NCI-H446 treated with DMSO at 0.1 percent for 48 hours (cell line): ENCODE results near the gene ZBTB11.
"Not testable (repeated sequence)": the region's sequence is repeated elsewhere in the genome, so short reads cannot be mapped to it uniquely, and the experiment has no call there.

ENCODE experiments used
- DNase-seq: peaks from one replicate; lab custom pipeline; 2025; lab: John Stamatoyannopoulos, UW

ZBTB11 gene, protein sequence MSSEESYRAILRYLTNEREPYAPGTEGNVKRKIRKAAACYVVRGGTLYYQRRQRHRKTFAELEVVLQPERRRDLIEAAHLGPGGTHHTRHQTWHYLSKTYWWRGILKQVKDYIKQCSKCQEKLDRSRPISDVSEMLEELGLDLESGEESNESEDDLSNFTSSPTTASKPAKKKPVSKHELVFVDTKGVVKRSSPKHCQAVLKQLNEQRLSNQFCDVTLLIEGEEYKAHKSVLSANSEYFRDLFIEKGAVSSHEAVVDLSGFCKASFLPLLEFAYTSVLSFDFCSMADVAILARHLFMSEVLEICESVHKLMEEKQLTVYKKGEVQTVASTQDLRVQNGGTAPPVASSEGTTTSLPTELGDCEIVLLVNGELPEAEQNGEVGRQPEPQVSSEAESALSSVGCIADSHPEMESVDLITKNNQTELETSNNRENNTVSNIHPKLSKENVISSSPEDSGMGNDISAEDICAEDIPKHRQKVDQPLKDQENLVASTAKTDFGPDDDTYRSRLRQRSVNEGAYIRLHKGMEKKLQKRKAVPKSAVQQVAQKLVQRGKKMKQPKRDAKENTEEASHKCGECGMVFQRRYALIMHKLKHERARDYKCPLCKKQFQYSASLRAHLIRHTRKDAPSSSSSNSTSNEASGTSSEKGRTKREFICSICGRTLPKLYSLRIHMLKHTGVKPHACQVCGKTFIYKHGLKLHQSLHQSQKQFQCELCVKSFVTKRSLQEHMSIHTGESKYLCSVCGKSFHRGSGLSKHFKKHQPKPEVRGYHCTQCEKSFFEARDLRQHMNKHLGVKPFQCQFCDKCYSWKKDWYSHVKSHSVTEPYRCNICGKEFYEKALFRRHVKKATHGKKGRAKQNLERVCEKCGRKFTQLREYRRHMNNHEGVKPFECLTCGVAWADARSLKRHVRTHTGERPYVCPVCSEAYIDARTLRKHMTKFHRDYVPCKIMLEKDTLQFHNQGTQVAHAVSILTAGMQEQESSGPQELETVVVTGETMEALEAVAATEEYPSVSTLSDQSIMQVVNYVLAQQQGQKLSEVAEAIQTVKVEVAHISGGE

DNA sequence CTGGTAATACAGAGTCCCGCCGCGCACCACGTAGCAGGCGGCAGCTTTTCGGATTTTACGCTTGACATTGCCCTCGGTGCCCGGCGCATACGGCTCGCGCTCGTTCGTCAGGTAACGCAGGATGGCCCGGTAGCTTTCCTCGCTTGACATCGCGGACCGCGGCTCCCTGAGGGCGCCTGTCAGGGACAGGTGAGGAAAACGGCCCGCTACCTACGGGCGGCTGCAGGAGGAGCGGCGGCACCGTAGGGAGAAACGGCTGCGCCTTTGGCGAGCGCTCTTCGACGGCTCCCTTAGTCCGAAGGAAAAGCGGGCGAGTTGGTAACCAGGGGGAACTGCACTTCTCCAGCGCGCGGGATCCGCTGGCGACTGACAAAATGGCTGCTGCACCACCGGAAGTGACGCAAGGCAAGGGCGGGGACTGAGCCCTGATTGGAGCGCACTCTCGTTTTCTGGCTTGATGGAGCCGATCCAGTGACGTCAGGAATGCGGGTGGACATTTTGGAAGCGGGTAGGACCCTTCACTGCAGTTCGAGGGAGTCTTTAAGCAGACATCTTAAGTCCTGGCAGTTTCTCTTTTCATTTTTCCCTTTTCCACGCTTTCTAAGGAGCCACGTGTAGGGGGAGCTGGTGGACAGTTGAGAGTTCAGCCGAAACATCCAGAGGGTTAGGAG is at the start of gene ZBTB11:
Gene ZBTB11 (minus strand): TSS at position 368 of the 671 bp plus-strand sequence. CDS start 218 bp downstream, at position 150.
- no peak for DNase-seq

- DNase-seq: no peak
Observed at GRCh38 chr3:101725890-101726275, 49.0 kb upstream of the ZBTB11 start.

- DNase-seq: peak; percentile 1
Observed at GRCh38 chr3:101725194-101725889, 48.4 kb upstream of the ZBTB11 start.

DNA sequence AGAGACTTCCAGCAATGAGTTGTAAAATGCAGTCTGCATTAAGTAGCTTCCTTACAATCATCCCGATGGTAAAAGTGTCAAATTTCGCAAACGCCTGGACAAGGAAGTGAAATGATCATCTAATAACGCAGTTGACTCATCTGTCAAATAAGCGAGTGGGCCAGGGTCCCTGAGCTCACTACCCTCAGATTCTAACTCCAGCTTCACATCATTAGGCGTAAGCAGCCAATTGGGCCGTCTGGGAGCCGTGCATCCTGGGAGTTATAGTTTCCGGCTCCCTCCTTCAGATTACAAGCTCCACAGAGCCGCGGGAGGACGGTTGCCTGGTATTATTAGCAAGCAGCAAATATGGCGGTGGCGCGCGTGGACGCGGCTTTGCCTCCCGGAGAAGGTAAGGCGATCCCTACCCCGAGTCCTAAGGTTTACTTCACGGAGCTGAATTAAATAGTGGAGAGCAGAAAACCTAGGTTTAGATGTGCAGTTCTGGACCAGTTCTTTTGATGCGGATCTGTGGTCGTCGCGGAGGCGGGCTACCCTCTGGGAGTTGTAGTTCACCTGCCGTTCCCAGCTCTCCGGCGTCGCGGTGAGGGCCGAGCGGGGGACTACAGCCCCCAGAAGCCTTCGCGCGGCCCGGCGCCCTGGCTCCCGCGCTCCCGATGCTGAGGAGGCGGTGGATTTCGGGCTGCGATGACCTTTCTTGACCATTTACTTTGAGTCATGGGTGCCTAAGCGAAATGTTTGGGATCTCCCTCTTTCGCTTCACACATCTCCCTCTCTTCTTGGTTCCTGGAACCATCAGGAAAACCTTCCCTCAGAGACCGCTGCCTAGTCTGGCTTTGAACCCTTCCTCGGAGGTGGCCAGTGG is 47.6 kb upstream of the ZBTB11 start, which contains the start of gene CEP97:
Gene CEP97 (plus strand): TSS at position 286 of the 865 bp plus-strand sequence. CDS start 63 bp downstream, at position 349.
- DNase-seq: peak; percentile 90

GRCh38 chr3:101722394-101723173 is 45.7 kb upstream of the ZBTB11 start:
- DNase-seq: no peak

DNA sequence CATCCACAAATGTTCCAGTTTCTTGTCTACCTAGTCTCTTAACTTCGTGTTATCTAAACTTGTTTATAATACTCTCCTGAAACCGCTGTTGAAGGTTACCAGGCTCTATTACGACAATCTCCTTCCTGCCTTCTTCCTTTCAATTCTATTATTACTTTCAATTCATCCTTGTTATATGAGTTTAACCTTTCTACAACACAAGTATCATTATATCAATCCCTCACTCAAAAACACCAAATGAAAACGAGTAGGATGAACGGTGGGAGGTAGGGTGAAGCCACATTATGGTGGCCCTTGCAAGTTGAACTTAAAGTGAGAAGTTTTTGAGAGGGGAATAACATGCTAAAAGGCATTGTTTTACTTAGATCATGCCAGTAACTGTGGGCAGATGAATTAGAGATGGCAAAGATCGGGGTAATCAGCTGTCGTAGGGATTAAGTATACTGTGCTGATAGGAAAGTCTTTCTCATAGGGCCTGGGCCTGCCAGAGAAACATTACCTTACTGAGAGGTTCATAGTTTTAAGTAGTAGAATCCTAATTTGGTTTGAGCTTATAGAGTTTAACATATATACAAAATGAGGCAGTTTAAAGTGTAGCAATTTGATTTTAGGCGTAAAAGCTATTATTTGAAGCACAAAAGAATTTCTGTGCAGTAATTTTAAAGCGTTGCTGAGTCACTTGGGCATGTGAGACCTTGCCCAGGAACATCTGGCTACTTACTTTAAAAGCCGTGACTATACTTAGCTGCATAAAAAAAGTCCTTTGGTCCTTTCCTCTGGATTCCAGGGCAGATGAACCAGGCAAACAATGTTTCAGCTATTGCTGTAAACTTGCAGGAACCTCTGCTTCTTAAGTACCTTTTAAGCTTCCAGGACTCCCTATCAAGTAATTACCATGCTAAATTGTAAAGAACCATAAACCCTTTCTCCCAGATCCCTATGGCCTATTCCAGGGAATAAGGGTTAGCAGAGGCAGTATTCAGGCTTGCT is 44.2 kb upstream of the ZBTB11 start:
- DNase-seq: no peak

GRCh38 chr3:101719604-101720185 is 42.8 kb upstream of the ZBTB11 start:
- DNase-seq: no peak

DNA sequence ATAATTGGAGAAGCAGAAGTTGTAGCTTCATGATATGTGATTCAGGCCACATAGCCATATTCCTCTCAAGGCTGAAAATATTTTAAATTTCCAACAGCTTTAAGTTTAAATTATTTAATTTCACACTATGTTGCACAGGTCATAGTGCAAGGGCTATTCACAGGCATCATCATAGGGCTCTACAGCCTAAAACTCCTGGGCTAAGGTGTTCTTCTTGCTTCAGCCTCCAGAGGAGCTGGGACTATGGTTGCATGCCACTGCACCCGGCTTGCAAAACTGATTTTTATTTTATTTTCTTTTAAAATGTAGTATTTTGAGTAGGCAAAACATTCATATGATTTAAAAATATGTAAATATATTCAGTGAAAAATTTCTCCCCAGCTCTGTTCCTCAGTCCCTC is 41.5 kb upstream of the ZBTB11 start:
- no peak for DNase-seq

DNA sequence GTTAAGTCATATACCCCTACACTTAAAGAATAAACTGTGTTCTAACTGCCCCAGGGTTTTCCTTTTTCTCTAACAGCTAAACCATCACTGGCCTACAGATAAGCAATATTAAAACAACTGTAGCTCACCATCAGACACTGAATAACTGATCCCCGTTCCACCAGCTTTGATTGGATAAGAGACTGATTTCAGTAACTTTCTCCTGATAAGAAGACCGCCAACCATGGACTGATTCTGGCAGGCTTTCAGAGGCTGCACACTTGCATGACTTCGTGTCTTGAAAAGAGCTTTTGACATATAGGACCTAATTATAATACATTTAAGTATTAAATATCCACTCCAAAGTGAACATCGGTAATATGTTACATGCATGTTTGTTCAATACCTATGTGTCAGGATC is 32.2 kb upstream of the ZBTB11 start:
- no peak for DNase-seq

DNA sequence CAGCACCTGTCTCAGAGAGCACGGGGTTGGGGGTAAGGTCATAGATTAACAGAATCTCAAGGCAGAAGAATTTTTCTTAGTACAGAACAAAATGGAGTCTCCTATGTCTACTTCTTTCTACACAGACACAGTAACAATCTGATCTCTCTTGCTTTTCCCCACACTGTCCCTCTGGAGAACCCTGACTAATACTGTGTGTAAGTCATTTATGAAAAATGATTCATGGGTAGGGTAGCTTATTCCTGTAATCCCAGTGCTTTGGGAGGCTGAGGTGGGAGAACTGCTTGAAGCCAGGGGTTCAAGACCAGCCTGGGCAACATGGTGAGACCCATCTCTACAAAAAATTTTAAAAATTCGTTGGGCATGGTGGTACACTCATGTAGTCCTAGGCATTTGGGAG is 27.7 kb upstream of the ZBTB11 start:
- DNase-seq: not testable (repeated sequence)

DNA sequence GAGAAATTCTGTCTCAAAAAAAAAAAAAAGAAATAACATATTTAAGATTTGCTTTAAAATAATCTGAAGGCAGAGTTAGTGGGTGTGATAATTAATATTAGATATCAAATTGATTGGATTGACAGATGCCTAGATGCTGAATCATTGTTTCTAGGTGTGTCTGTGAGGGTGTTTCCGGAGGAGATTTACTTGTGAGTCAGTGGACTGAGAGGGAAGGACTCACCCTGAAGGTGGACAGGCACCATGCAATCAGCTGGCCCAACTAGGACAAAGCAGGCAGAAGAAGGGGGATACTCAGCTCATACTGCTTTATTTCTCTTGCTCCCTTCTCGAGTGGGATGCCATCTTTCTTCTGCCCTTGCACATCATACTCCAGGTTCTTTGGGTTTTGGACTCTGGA is 26.2 kb upstream of the ZBTB11 start:
- DNase-seq: no peak

DNA sequence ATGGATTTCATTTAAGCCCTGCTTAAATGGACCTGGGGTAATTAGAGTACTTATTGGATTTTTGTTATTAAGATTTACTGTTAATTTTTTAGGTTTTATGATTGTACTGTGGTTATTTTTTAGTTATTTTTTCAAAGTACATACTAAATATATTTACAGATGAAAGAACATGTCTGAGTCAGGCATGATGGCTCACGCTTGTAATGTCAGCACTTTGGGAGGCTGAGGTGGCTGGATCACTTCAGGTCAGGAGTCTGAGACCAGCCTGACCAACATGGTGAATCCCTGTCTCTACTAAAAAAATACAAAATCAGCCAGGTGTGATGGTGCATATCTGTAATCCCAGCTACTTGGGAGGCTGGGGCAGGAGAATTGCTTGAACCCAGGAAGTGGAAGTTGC is 25.8 kb upstream of the ZBTB11 start:
- no peak for DNase-seq

DNA sequence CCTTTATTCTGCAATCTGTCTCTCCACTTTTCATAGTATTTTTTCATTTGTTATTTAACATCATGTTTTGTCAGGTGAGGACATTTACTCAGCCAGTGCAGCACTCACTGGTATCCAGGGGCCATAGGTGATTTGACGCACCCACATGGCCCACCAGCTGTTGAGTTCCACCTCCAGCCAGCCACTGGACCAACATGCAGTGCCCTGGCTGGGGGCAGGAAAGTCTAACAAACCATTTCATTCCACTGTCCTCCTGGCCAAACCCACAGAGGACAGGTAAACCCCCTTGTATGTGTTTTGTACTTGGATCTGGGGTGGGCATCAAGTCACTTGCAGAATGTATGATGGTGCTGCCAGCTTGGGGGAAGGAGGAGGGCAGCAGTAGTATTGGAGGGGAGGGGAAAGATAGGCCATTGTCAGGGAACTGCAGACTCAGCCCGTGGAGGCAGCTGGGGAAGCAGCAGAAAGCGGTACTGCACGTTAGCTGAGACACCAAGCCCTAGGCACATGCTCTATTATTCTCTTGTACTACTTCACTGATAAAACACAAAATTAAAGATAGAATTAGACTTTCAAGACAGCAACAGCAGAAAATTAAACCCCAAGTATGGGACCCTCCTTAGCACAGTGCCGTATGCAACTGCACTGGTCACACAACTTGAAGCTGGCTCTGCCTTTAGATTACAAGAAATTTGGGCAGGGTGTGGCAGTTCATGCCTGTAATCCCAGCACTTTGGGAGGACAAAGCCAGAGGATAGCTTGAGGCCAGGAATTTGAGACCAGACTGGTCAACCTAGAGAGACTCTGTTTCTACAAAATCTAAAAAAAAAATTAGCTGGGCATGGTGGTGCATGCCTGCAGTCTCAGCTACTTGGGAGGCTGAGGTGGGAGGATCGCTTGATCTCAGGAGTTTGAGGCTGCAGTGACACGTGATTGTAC is 25.0 kb upstream of the ZBTB11 start:
- DNase-seq: no peak

GRCh38 chr3:101695779-101696372 is 18.9 kb upstream of the ZBTB11 start:
- no peak for DNase-seq

DNA sequence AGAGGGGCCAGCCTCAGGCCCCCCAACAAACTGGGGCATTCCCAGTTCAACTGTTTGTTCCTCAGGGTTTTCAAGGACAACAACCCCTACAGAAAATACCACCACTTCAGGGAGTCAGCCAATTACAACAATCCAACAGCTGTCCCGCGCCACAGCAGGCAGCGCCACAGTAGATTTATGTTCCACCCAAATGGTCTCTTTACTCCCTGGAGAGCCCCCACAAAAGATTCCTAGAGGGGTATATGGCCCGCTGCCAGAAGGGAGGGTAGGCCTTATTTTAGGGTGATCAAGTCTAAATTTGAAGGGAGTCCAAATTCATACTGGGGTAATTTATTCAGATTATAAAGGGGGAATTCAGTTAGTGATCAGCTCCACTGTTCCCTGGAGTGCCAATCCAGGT is 17.9 kb upstream of the ZBTB11 start:
- not testable (repeated sequence) for DNase-seq

DNA sequence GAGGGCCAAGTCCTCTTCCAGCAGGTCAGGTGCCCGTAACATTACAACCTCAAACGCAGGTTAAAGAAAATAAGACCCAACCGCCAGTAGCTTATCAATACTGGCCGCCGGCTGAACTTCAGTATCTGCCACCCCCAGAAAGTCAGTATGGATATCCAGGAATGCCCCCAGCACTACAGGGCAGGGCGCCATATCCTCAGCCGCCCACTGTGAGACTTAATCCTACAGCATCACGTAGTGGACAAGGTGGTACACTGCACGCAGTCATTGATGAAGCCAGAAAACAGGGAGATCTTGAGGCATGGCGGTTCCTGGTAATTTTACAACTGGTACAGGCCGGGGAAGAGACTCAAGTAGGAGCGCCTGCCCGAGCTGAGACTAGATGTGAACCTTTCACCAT is 16.6 kb upstream of the ZBTB11 start:
- not testable (repeated sequence) for DNase-seq
